Panc1 (cell line): ENCODE measurements around the gene ZP2. TPM values are rescaled to one million over a fixed set of nuclear protein-coding genes. Genes with fewer than 3 reads are reported as not detected.
"Not testable (repeated sequence)": the region's sequence is repeated elsewhere in the genome, so short reads cannot be mapped to it uniquely, and the experiment has no call there.

ENCODE experiments used
- ATAC-seq: fragments of 200-7000 bp; cut with Tn5 transposase; 2 replicates; pipeline ENCODE4 v1.9.1; 2020; ENCODE audit warnings: mild to moderate bottlenecking, moderate library complexity
- BruUV-seq: library from RNA; stranded (reverse); fragments of 400-500 nt; replicated peaks from 2 replicates; lab custom pipeline; 2021; lab: Mats Ljungman, UMichigan
- CTCF ChIA-PET: fragments of 300-600 bp; sonication (Branson Sonifier 250); formaldehyde crosslinking; loops from one replicate; lab custom pipeline; 2022; ENCODE audit warnings: antibody characterized with exemption; lab: Charles Lee
- POLR2A ChIA-PET: fragments of 300-600 bp; sonication (Branson Sonifier 250); formaldehyde crosslinking; loops from one replicate; lab custom pipeline; 2022; ENCODE audit warnings: antibody characterized with exemption; lab: Charles Lee
- DNase-seq: peaks from one replicate; pipeline ENCODE4 v3.0.0-alpha.2; 2010; ENCODE audit warnings: low read depth, low spot score
- H3K27ac ChIP-seq: 2 replicates; pipeline ENCODE4 v1.5.1; 2011; ENCODE audit warnings: mild to moderate bottlenecking, low read length, inconsistent platforms
- H3K27me3 ChIP-seq: fragments of 200-500 bp; sonication (Bioruptor generic); 2 replicates; pipeline ENCODE4 v1.6.0; 2014; ENCODE audit warnings: low read length, inconsistent platforms; ENCODE audit not compliant: control insufficient read depth, insufficient read depth
- H3K36me3 ChIP-seq: fragments of 200-500 bp; sonication (Bioruptor generic); 2 replicates; pipeline ENCODE4 v1.5.1; 2014; ENCODE audit warnings: inconsistent platforms, mild to moderate bottlenecking, low read length, moderate library complexity; ENCODE audit not compliant: control insufficient read depth, insufficient read depth
- H3K4me1 ChIP-seq: 2 replicates; pipeline ENCODE4 v1.5.1; 2011; ENCODE audit warnings: inconsistent platforms, mild to moderate bottlenecking, low read length, moderate library complexity; ENCODE audit not compliant: control insufficient read depth, insufficient read depth
- H3K4me3 ChIP-seq, 2 experiments: 2 replicates each; pipeline ENCODE4 v1.5.1; 2011 to 2012; ENCODE audit warnings: low read depth in 2 of 2, low read length in 2 of 2, mild to moderate bottlenecking in 2 of 2, inconsistent platforms in 1 of 2, moderate library complexity in 1 of 2
- H3K9me3 ChIP-seq: fragments of 200-500 bp; sonication (Bioruptor generic); 2 replicates; pipeline ENCODE4 v1.5.1; 2014; ENCODE audit warnings: low read depth, mild to moderate bottlenecking, inconsistent platforms, low read length, moderate library complexity; ENCODE audit not compliant: control insufficient read depth, insufficient read depth
- POLR2AphosphoS5 ChIP-seq: IDR thresholded peaks from 2 replicates; pipeline ENCODE4 v1.6.1; 2012; ENCODE audit warnings: mild to moderate bottlenecking, low read depth, low read length, moderate library complexity
- SIN3A ChIP-seq: IDR thresholded peaks from 2 replicates; pipeline ENCODE4 v1.6.1; 2012; ENCODE audit warnings: low read depth, mild to moderate bottlenecking, low read length, moderate library complexity, borderline replicate concordance; ENCODE audit not compliant: insufficient read depth
- TCF7L2 ChIP-seq: IDR thresholded peaks from 2 replicates; pipeline ENCODE4 v1.6.1; 2011; ENCODE audit warnings: mild to moderate bottlenecking, low read depth, low read length, inconsistent platforms
- in situ Hi-C: cut with HindIII; loops from 2 replicates; pipeline ENCODE4 v1.10.0; 2016; ENCODE audit warnings: low sequenced_read_pairs, low pct_unique_long_range_greater_than_20kb
- intact Hi-C: fragments of 100-400 bp; cut with micrococcal nuclease; formaldehyde crosslinking; loops from one replicate; pipeline ENCODE4 v1.10.0; 2022; ENCODE audit not compliant: unreplicated experiment
- total RNA-seq: library from RNA; stranded (reverse); gene quantifications from one replicate; pipeline ENCODE4 v1.2.1, GENCODE V29; 2021; ENCODE audit not compliant: unreplicated experiment
- TF ChIP-seq, protein P1 (sequence below), 2 experiments: IDR thresholded peaks; 2 replicates each; pipeline ENCODE4 v1.6.1; 2011 to 2012; ENCODE audit warnings: low read depth in 2 of 2, control low read depth in 1 of 2, low read length in 1 of 2, mild to moderate bottlenecking in 1 of 2, moderate library complexity in 1 of 2; ENCODE audit not compliant: insufficient read depth in 1 of 2
- TF ChIP-seq, protein P2 (sequence below): fragments of 450-650 bp; IDR thresholded peaks from 2 replicates; pipeline ENCODE4 v1.5.1; 2017; ENCODE audit warnings: mild to moderate bottlenecking

The ZP2 gene
- total RNA-seq, 1 experiment from 2014 or later, result not detected

DNA sequence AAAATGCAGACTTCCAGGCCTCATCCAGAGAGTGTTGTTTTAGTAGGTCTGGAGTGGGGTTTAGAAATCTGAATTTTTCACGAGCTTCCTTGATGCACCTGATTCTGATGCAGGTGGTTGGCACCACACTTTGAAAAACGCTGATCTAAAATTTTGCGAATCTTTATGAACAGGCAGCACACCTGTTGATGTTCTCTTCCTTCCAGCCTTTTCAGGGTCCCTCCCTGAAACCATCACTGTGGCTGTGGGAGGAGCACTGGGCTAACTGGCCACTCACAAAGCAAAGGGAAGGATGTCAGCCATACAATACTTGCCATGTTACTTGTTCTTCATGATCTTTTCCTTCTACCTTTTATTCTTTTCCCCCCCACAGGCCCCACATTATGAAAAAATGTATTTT, 38.7 kb downstream of the ZP2 start:
- Histone ChIP-seq H3K4me1 (no peaks in the 10 kb centered on the region), H3K36me3 (no peaks in the 10 kb centered on the region), H3K27me3 (no peaks in the 10 kb centered on the region), H3K27ac (no peak overlapping the region), H3K4me3 (no peak overlapping the region), H3K9me3 (no peaks in the 10 kb centered on the region)
- in situ Hi-C loops, result no loop called here
- CTCF ChIA-PET, result interaction anchor here (0.6 kb wide), 1 partner anchor 168 kb away, joined by 5 read pairs; no protein-coding TSS in a partner anchor
- intact Hi-C loops, result no loop called here
- POLR2A ChIA-PET, result no interaction called here
- TF ChIP-seq, protein P1, sequence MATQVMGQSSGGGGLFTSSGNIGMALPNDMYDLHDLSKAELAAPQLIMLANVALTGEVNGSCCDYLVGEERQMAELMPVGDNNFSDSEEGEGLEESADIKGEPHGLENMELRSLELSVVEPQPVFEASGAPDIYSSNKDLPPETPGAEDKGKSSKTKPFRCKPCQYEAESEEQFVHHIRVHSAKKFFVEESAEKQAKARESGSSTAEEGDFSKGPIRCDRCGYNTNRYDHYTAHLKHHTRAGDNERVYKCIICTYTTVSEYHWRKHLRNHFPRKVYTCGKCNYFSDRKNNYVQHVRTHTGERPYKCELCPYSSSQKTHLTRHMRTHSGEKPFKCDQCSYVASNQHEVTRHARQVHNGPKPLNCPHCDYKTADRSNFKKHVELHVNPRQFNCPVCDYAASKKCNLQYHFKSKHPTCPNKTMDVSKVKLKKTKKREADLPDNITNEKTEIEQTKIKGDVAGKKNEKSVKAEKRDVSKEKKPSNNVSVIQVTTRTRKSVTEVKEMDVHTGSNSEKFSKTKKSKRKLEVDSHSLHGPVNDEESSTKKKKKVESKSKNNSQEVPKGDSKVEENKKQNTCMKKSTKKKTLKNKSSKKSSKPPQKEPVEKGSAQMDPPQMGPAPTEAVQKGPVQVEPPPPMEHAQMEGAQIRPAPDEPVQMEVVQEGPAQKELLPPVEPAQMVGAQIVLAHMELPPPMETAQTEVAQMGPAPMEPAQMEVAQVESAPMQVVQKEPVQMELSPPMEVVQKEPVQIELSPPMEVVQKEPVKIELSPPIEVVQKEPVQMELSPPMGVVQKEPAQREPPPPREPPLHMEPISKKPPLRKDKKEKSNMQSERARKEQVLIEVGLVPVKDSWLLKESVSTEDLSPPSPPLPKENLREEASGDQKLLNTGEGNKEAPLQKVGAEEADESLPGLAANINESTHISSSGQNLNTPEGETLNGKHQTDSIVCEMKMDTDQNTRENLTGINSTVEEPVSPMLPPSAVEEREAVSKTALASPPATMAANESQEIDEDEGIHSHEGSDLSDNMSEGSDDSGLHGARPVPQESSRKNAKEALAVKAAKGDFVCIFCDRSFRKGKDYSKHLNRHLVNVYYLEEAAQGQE (IDR thresholded peaks at IDR 0.05; ENCODE audit: insufficient read depth in 1 of 2, low read depth in 2 of 2, low read length in 1 of 2), result no peak
- TF ChIP-seq TCF7L2 (no peak), SIN3A (no peak), POLR2AphosphoS5 (no peak)
- TF ChIP-seq, protein P2, sequence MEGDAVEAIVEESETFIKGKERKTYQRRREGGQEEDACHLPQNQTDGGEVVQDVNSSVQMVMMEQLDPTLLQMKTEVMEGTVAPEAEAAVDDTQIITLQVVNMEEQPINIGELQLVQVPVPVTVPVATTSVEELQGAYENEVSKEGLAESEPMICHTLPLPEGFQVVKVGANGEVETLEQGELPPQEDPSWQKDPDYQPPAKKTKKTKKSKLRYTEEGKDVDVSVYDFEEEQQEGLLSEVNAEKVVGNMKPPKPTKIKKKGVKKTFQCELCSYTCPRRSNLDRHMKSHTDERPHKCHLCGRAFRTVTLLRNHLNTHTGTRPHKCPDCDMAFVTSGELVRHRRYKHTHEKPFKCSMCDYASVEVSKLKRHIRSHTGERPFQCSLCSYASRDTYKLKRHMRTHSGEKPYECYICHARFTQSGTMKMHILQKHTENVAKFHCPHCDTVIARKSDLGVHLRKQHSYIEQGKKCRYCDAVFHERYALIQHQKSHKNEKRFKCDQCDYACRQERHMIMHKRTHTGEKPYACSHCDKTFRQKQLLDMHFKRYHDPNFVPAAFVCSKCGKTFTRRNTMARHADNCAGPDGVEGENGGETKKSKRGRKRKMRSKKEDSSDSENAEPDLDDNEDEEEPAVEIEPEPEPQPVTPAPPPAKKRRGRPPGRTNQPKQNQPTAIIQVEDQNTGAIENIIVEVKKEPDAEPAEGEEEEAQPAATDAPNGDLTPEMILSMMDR, result no peak
- ATAC-seq (no peak), DNase-seq (no peak)
- BruUV-seq, result no TSS peak

DNA sequence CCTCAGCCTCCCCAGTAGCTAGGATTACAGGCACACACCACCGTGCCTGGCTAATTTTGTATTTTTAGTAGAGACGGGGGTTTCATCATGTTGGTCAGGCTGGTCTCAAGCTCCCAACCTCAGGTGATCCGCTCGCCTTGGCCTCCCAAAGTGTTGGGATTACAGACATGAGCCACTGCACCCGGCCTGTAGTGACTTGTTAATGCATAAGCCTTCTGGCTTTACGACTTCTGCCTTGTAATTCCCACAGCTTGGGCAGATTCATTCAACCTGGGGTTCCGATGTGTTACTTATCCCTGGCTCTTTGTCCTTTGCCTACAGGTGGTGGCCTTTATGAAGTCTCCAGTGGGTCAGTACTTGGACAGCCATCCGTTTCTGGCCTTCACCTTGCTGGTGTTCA, 41.3 kb downstream of the ZP2 start:
- H3K9me3 ChIP-seq, ATAC-seq, DNase-seq, H3K27ac ChIP-seq, H3K36me3 ChIP-seq, BruUV-seq, H3K4me3 ChIP-seq, POLR2A ChIA-PET, H3K27me3 ChIP-seq, in situ Hi-C loops, H3K4me1 ChIP-seq, intact Hi-C loops: not testable (repeated sequence)
- CTCF ChIA-PET, result interaction anchor here (0.6 kb wide), 1 partner anchor 130 kb away, joined by 3 read pairs; no protein-coding TSS in a partner anchor

DNA sequence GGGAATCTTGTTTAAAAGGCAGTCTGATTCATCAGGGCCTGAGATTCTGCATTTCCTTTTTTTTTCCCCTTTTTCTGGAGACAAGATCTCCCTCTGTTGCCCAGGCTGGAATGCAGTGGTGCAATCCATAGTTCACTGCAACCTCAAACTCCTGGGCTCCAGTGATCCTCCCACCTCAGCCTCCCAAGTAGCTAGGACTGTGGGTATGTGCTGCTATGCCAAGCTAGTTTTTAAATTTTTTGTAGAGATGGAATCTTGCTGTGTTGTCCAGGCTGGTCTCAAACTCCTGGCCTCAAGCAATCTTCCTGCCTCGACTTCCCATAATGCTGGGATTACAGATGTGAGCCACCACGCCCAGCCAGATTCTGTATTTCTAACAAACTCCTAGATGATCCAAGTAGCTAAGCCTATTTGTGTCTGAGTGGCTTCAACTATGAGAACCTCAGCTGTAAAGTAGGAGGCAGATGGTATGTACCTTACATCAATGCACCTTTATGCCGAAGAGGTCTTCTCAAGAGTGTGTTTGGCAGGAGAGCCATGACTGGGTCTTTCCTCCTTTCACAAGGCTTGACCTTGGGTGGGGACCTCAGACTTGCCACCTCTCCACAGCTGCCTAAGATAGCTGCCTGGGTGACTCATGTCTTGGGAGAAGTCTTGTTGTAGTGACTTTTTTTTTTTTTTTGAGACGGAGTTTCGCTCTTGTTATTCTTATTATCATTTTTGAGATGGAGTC, 42.0 kb downstream of the ZP2 start:
- Histone ChIP-seq H3K27ac (no peak overlapping the region), H3K4me1 (no peaks in the 10 kb centered on the region), H3K9me3 (no peaks in the 10 kb centered on the region), H3K27me3 (no peaks in the 10 kb centered on the region), H3K36me3 (no peaks in the 10 kb centered on the region), H3K4me3 (no peak overlapping the region)
- ChIA-PET POLR2A (interaction anchor here (0.6 kb wide), 1 partner anchor 316 kb away, joined by 4 read pairs; no protein-coding TSS in a partner anchor), CTCF (interaction anchor here (0.6 kb wide), 1 partner anchor 131 kb away, joined by 3 read pairs; no protein-coding TSS in a partner anchor)
- in situ Hi-C loops, result no loop called here
- DNase-seq, result no peak
- ATAC-seq, result no peak
- no TSS peak for BruUV-seq
- intact Hi-C loops, result no loop called here
- TF ChIP-seq, protein P2, result no peak
- TF ChIP-seq POLR2AphosphoS5 (no peak), SIN3A (no peak), TCF7L2 (no peak)
- TF ChIP-seq, protein P1 (IDR thresholded peaks at IDR 0.05; ENCODE audit: insufficient read depth in 1 of 2, low read depth in 2 of 2, low read length in 1 of 2), result no peak
